A673 (cell line): ENCODE results near the gene BAG5.
"Not testable (repeated sequence)": the region's sequence is repeated elsewhere in the genome, so short reads cannot be mapped to it uniquely, and the experiment has no call there.

ENCODE experiments used
- CTCF ChIP-seq: fragments of 300-800, 200-600 bp; sonication (generic); conservative IDR thresholded peaks from 2 replicates; pipeline ENCODE4 v1.5.1; 2017; ENCODE audit warnings: low read depth, mild to moderate bottlenecking, antibody characterized with exemption, low read length, moderate library complexity, mixed read lengths
- EZH2 ChIP-seq: fragments of 200-600 bp; sonication (generic); IDR thresholded peaks from 2 replicates; pipeline ENCODE4 v1.6.1; 2017; ENCODE audit warnings: borderline replicate concordance, low read depth, mild to moderate bottlenecking, mixed read lengths, antibody characterized with exemption, low read length; ENCODE audit not compliant: poor library complexity, severe bottlenecking

DNA sequence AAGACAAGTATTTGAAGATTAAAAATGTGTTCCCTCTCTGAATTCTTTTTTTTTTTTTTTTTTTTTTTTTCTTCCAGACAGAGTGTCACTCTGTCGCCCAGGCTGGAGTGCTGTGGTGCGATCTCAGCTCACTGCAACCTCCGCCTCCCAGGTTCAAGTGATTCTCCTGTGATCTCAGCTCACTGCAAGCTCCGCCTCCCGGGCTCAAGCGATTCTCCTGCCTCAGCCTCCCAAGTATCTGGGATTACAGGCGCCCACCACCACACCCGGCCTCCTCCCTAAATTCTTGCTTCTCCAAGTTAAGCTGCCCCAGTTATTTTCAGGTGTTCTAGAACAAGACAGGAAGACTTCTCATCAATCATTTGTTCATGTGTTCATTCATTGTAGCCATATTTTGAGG, 50.3 kb downstream of the BAG5 start:
- TF ChIP-seq CTCF, EZH2: not testable (repeated sequence)
